ENCODE results near the gene MVB12A.

The MVB12A gene

DNA sequence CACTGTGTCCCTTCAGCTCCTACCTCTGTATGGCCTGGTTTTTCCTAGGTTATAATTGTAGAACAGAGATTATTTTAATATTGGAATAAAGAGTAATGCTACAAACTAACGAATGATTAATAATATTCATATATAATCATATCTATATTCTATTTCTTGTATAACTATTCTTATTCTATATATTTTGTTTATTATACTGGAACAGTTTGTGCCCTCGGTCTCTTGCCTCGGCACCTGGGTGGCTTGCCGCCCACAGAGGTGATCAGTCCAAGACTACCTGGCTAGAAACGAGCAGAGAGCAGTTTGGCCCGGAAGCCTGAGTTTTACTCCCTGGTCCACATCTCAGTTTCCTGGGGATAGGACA lies 46.6 kb downstream of the MVB12A start:
- no peak for DNase-seq (ENCODE audit: low read depth in 2 of 2)
- no peak overlapping the region for H3K4me3 ChIP-seq (replicated peaks in 1 of 2; ENCODE audit: low read depth in 2 of 2, low read length in 2 of 2)
- no peak for TF ChIP-seq CTCF (IDR thresholded peaks at IDR 0.05; ENCODE audit: low read depth, low read length)

DNA sequence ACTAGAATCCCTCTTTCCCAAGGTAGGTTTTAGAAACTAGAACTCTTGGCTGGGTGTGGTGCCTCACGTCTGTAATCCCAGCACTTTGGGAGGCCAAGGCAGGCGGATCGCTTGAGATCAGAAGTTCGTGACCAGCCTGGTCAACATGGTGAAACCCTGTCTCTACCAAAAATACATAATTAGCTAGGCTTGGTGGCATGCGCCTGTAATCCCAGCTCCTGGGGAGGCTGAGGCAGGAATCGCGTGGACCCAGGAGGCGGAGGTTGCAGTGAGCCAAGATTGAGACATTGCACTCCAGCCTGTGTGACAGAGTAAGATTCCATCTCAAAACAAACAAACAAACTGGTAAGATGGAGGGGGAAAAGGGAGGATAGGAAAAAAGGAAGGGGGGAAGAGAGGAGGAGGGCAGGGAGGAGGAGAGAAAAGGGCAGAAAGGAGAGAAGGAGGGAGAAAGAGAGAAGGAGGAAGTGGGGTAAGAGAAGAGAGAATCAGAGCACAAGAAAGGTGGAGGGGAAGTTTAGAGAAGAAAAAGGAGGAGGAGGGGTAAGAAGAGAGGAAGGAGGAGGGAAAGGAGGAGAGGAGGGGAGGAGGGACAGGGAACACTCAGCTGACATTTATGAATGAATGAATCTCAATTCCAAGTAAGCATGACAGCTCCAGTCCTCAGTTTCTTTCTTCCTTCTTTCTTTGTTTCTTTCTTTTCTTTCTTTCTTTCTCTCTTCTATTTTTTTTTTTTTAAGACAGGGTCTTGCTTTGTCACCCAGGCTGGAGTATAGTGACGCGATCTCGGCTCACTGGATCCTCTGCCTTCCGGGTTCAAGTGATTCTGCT lies 47.8 kb downstream of the MVB12A start:
- DNase-seq (ENCODE audit: low read depth in 2 of 2), result no peak
- no peak overlapping the region for H3K4me3 ChIP-seq (replicated peaks in 1 of 2; ENCODE audit: low read depth in 2 of 2, low read length in 2 of 2)
- no peak for TF ChIP-seq CTCF (IDR thresholded peaks at IDR 0.05; ENCODE audit: low read depth, low read length)

- peak overlapping the region; percentile 47 to 78 for H3K4me3 ChIP-seq (replicated peaks in 1 of 2; ENCODE audit: low read depth in 2 of 2, low read length in 2 of 2)
- no peak for TF ChIP-seq CTCF (IDR thresholded peaks at IDR 0.05; ENCODE audit: low read depth, low read length)
- DNase-seq (ENCODE audit: low read depth in 2 of 2), result peak in 1 of 2 donors; percentile 62
Measured at GRCh38 chr19:17468302-17469091, 48.6 kb downstream of the MVB12A start.

- no peak for DNase-seq (ENCODE audit: low read depth in 2 of 2)
- TF ChIP-seq CTCF (IDR thresholded peaks at IDR 0.05; ENCODE audit: low read depth, low read length), result no peak
- H3K4me3 ChIP-seq (replicated peaks in 1 of 2; ENCODE audit: low read depth in 2 of 2, low read length in 2 of 2), result peak overlapping the region; percentile 47 to 78
Measured at GRCh38 chr19:17469092-17469480, 49.2 kb downstream of the MVB12A start.

DNA sequence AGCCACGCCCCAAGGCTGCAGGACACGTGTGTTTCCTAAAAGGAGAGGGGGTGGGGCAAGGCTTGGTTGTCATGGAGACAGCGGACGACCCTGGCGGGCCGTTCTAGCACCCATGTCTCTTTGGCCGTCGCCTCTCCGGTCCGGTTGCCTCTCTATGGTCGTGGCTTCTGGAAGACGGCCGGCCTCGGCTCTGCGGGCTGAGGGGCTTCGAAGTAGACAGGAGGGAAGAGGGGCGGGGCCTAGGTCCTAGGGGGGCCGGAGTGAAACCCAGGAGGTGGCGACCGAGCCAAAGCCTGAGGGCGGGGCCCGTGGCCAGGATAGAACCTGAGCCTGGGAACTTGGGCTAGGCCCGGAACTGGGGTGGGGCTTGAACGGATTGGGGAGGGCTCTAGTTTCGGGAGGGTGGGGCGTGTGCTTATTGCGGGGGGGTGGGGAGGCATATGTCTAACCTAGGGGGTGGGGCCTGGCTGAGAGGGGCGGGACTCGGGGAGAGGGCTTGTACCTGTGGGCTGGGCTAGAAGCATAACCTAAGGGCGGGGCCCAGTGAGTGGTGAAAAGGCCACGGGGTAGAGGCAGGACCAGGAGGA lies 49.7 kb downstream of the MVB12A start:
- peak; percentile 96 to 98 for DNase-seq (ENCODE audit: low read depth in 2 of 2)
- TF ChIP-seq CTCF (IDR thresholded peaks at IDR 0.05; ENCODE audit: low read depth, low read length), result no peak
- H3K4me3 ChIP-seq (replicated peaks in 1 of 2; ENCODE audit: low read depth in 2 of 2, low read length in 2 of 2), result peak overlapping the region; percentile 51 to 78

DNA sequence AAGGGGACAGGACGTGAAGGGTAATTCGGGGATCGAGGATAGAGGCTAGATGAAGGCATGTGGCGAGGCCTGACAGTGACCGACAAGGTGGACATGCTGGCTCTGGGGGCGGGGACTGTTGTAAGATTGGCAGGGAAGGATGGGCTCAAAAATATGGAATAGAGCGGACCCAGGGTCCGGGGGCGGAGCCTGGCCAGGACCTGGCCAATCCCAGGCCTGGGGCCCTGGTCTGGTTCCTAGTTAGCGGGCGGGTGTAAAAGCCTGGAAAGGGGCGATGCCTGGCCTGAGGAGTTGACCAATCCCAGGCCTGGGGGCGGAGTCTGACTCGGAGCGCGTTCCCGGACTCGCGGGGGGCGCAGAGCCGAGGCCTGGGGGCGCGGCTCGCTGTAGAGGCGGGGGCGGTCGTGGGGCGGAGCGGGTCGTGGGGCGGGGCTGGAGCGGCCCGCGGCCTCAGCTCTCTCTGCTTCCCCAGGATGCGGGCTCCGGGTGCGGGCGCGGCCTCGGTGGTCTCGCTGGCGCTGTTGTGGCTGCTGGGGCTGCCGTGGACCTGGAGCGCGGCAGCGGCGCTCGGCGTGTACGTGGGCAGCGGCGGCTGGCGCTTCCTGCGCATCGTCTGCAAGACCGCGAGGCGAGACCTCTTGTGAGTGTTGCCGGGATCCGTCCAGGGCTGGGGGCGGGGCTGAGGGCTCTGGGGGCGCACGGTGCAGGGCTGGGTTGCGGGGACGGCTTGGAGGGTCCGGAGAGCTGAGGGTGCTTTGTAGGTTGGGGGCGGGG lies 50.4 kb downstream of the MVB12A start, which contains the start of gene SLC27A1:
Gene SLC27A1, plus strand, starts transcription at position 457 of the 774 bp plus-strand sequence. Its CDS starts 17 bp downstream, at position 474.
- H3K4me3 ChIP-seq (replicated peaks in 1 of 2; ENCODE audit: low read depth in 2 of 2, low read length in 2 of 2), result peak within 1 kb of the TSS; percentile 73 to 78
- no peak for TF ChIP-seq CTCF (IDR thresholded peaks at IDR 0.05; ENCODE audit: low read depth, low read length)
- DNase-seq (ENCODE audit: low read depth in 2 of 2), result peak; percentile 99
